ENCODE data around the gene SHISAL1.

DNA sequence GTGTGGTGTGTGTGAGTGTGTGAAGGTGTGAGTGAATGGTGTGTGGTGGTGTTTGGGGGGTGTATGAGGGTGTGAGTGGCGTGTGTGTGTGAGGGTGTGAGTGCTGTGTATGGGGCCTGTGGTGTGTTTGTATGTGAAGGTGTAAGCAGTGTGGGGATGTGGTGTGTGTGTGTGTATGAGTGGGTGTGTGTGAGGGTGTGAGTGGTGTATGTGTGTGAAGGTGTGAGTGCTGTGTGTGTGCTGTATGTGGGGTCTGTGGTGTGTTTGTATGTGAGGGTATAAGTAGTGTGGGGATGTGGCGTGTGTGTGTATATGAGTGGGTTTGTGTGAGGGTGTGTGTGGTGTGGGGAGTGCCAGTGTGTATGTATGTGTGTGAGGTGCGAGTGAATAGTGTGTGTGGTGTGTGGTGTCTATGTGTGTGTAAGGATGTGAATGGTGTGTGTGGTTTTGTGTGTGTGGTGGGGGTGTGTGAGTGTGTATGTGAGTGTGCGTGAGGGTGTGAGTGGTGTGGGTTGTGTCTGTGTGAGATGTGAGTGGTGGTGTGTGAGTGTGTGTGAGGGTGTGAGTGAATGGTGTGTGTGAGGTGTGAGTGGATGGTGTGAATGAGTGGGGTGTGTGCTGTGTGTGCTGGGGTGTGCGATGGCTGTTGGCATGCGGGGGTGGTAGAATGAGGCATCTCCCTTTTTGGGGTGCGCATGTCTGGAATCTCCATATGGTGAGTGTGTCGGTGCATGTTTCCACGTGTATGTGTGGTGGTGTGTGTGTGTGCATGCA is 22.5 kb upstream of the SHISAL1 start:
- TF ChIP-seq POLR2A (IDR thresholded peaks at IDR 0.05), result no peak
- no peak for TF ChIP-seq CTCF (IDR thresholded peaks at IDR 0.05)

All from Peyer's patch (tissue), 4 donors.